ENCODE measurements around the gene KHDC3L. TPM values are rescaled to one million over a fixed set of nuclear protein-coding genes. Genes with fewer than 3 reads are reported as not detected.

The KHDC3L gene
- total RNA-seq, 2 experiments from 2014 or later: not detected

DNA sequence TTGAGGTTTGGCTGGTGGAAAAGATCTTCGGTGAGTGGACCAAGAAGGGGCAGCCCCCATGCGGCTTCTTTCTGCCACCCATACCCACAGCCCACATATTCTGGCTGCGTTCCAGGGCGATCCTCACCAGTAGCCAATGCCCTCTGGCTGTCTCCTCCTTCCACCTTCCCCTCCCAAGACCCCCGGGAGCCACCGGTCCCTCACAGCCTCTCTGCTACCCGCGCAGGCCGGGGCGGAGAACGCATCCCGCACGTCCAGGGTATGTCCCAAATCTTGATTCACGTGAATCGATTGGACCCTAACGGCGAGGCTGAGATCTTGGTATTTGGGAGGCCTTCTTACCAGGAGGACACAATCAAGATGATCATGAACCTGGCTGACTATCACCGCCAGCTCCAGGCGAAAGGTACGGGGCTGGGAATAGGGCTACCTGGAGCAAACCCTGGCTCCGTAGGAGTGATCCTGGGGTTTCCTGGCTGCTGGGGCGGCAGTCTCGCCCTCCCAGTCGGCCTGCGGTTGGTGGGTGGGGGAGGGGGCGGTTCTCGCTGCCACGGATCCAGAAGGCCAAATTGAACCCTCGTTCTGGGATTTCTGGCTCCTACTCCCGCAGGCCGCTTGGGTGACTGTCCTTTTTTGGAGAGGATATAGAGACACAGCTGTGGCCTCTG lies 545 bp downstream of the KHDC3L start:
- ATAC-seq (no peak), DNase-seq (no peak)
- TF ChIP-seq, protein P1, sequence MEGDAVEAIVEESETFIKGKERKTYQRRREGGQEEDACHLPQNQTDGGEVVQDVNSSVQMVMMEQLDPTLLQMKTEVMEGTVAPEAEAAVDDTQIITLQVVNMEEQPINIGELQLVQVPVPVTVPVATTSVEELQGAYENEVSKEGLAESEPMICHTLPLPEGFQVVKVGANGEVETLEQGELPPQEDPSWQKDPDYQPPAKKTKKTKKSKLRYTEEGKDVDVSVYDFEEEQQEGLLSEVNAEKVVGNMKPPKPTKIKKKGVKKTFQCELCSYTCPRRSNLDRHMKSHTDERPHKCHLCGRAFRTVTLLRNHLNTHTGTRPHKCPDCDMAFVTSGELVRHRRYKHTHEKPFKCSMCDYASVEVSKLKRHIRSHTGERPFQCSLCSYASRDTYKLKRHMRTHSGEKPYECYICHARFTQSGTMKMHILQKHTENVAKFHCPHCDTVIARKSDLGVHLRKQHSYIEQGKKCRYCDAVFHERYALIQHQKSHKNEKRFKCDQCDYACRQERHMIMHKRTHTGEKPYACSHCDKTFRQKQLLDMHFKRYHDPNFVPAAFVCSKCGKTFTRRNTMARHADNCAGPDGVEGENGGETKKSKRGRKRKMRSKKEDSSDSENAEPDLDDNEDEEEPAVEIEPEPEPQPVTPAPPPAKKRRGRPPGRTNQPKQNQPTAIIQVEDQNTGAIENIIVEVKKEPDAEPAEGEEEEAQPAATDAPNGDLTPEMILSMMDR (IDR thresholded peaks at IDR 0.05): no peak
- H3K4me3 Mint-ChIP-seq: no peak overlapping the region
- H3K36me3 Mint-ChIP-seq (ENCODE audit: low read depth): no peaks in the 10 kb centered on the region
- CTCF ChIA-PET: no interaction called here
- H3K4me1 Mint-ChIP-seq (ENCODE audit: low read depth): no peaks in the 10 kb centered on the region
- intact Hi-C loops (cut with micrococcal nuclease): no loop called here
- POLR2A ChIA-PET: no interaction called here
- peaks cover 1% of the 10 kb centered on the region for H3K27me3 Mint-ChIP-seq
- no peaks in the 10 kb centered on the region for H3K9me3 Mint-ChIP-seq
- no peak overlapping the region for H3K27ac Mint-ChIP-seq

DNA sequence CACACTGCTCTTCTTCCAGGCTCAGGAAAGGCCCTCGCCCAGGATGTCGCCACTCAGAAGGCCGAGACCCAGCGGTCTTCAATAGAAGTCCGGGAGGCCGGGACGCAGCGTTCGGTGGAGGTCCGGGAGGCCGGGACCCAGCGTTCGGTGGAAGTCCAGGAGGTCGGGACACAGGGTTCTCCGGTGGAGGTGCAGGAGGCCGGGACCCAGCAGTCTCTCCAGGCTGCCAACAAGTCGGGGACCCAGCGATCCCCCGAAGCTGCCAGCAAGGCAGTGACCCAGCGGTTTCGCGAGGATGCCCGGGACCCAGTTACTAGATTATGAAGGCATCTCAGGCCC lies 1.0 kb downstream of the KHDC3L start:
- no peaks in the 10 kb centered on the region for H3K4me1 Mint-ChIP-seq (ENCODE audit: low read depth)
- no peaks in the 10 kb centered on the region for H3K9me3 Mint-ChIP-seq
- TF ChIP-seq, protein P1 (IDR thresholded peaks at IDR 0.05): no peak
- ChIA-PET CTCF (no interaction called here), POLR2A (no interaction called here)
- DNase-seq (no peak), ATAC-seq (no peak)
- intact Hi-C loops (cut with micrococcal nuclease): no loop called here
- H3K4me3 Mint-ChIP-seq: no peak overlapping the region
- H3K27me3 Mint-ChIP-seq: peaks cover 1% of the 10 kb centered on the region
- H3K36me3 Mint-ChIP-seq (ENCODE audit: low read depth): no peaks in the 10 kb centered on the region
- no peak overlapping the region for H3K27ac Mint-ChIP-seq

DNA sequence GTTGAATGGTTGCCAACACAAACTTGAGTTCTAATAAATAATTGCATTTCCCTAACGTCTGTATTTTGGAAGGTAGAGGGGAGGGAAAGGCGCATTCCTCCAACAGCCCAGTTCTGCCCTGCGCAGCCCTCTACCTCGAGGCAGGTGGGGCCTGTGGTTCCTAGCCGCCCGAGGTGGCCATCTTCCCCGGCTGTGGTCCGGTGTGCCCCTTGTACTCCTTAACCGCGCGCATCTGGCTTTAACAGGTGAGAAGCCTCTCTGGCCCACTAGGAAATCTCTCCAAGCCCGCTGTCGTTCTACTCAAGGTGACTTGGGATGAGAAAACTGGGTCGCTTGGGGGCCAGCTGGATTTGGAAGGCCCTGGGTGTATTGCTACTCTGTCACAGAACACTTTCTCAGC lies 1.7 kb downstream of the KHDC3L start:
- DNase-seq (no peak), ATAC-seq (no peak)
- TF ChIP-seq, protein P1 (IDR thresholded peaks at IDR 0.05): no peak
- H3K9me3 Mint-ChIP-seq: no peaks in the 10 kb centered on the region
- H3K36me3 Mint-ChIP-seq (ENCODE audit: low read depth): no peaks in the 10 kb centered on the region
- POLR2A ChIA-PET: no interaction called here
- CTCF ChIA-PET: no interaction called here
- intact Hi-C loops (cut with micrococcal nuclease): no loop called here
- H3K4me3 Mint-ChIP-seq: no peak overlapping the region
- H3K27ac Mint-ChIP-seq: no peak overlapping the region
- H3K4me1 Mint-ChIP-seq (ENCODE audit: low read depth): no peaks in the 10 kb centered on the region
- no peaks in the 10 kb centered on the region for H3K27me3 Mint-ChIP-seq

DNA sequence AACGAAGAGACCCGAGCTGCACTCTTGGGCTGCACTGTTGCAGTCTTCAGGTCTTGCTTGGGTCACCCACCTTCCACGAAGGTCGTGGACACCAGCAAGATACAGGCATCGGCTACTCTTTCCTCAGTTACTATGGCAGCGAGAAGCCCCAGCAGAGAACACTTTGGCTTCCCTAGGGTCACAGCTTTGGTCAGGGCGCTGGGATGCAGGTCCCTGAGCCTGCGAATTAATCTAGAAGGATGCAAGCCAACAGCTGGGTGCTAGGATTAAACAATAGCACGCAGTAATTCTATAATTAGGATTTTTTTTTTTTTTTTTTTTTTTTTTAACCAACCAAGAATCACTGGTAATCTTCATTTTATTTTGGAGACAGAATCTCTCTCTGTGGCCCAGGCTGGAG lies 2.1 kb downstream of the KHDC3L start:
- DNase-seq (no peak), ATAC-seq (no peak)
- intact Hi-C loops (cut with micrococcal nuclease): no loop called here
- Mint-ChIP-seq H3K4me1 (ENCODE audit: low read depth) (no peaks in the 10 kb centered on the region), H3K9me3 (no peaks in the 10 kb centered on the region), H3K4me3 (no peak overlapping the region), H3K27ac (no peak overlapping the region), H3K36me3 (ENCODE audit: low read depth) (no peaks in the 10 kb centered on the region), H3K27me3 (no peaks in the 10 kb centered on the region)
- ChIA-PET POLR2A (no interaction called here), CTCF (no interaction called here)
- TF ChIP-seq, protein P1 (IDR thresholded peaks at IDR 0.05): no peak

DNA sequence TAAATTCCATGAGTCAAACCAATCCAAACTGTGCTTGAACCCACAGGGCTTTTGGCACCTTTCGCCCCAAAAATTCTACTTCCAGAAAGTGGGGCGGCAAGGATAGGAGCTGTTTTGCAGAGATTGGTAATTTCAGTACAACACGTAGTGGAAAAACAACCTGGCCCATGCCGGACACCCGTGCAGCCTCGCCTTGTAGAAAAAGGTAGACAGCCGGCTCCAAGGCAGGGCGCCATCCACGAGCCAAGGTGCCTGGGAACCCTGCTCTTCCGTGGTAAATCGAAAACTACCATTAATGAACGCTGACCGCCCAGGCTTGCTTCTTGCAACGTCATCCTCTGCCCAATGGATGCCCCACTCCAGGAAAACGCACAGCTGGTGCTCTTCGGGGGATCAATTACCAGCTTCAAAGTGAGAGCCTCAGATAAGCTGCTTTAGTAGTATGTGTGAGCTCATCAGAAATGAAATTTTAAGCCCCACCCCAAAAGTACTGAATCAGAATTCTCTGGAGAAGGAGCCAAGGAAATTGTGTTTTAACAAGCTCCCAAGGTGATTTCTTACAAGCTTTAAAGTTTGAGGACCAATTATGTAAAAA lies 5.4 kb downstream of the KHDC3L start:
- no peak overlapping the region for H3K27ac Mint-ChIP-seq

More for the DNA sequence above, 5.4 kb downstream of the KHDC3L start:
- DNase-seq (no peak), ATAC-seq (no peak)
- peaks cover 6% of the 10 kb centered on the region for H3K9me3 Mint-ChIP-seq
- intact Hi-C loops (cut with micrococcal nuclease): no loop called here
- no peaks in the 10 kb centered on the region for H3K4me1 Mint-ChIP-seq (ENCODE audit: low read depth)
- H3K36me3 Mint-ChIP-seq (ENCODE audit: low read depth): no peaks in the 10 kb centered on the region
- ChIA-PET POLR2A (no interaction called here), CTCF (interaction anchor here (1.5 kb wide), 1 partner anchor 10 kb away, joined by 3 read pairs; no protein-coding TSS in a partner anchor)
- H3K27me3 Mint-ChIP-seq: no peaks in the 10 kb centered on the region
- TF ChIP-seq, protein P1 (IDR thresholded peaks at IDR 0.05): no peak
- no peak overlapping the region for H3K4me3 Mint-ChIP-seq
